DMS53 treated with DMSO at 0.1 percent for 48 hours (cell line): ENCODE results near the gene PLA2G4C.

Source experiments
- DNase-seq: peaks from one replicate; lab custom pipeline; 2025; ENCODE audit not compliant: unreplicated experiment; lab: John Stamatoyannopoulos, UW

The PLA2G4C gene, protein sequence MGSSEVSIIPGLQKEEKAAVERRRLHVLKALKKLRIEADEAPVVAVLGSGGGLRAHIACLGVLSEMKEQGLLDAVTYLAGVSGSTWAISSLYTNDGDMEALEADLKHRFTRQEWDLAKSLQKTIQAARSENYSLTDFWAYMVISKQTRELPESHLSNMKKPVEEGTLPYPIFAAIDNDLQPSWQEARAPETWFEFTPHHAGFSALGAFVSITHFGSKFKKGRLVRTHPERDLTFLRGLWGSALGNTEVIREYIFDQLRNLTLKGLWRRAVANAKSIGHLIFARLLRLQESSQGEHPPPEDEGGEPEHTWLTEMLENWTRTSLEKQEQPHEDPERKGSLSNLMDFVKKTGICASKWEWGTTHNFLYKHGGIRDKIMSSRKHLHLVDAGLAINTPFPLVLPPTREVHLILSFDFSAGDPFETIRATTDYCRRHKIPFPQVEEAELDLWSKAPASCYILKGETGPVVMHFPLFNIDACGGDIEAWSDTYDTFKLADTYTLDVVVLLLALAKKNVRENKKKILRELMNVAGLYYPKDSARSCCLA

DNA sequence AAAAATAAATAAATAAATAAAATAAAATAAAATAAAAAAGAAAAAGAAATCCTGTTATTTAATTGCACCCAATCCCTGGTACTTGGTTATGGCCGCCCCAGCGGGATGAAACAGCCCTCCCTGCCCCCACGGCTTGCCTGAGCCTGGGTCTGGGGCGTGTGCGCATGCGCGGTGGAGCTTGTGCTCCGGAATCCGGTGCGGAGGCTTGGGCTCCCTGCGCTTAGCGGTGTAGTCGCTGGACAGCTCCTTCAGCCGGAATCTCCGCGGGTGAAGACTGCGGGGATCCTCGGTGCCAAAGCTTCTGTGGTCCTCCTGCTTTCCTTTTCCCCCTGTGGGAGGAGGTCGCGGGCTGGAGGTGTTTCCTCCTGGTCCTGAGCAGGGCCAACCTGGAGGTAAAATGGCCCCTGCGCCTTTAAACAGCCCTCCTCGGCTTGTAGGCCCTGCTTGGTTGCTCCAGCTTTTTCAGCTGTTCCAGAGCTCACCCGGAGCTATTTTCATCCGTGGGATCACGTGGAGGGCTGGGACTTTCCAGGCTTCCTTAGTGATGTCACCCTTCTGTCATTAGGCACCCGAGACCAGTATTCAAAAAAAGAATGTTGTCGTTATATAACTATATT lies at the start of gene PLA2G4C:
TSS of gene PLA2G4C (minus strand) at position 468 of the 617 bp plus-strand sequence. CDS start 4,288 bp downstream, outside the sequence.
- DNase-seq, result peak; percentile 90

DNA sequence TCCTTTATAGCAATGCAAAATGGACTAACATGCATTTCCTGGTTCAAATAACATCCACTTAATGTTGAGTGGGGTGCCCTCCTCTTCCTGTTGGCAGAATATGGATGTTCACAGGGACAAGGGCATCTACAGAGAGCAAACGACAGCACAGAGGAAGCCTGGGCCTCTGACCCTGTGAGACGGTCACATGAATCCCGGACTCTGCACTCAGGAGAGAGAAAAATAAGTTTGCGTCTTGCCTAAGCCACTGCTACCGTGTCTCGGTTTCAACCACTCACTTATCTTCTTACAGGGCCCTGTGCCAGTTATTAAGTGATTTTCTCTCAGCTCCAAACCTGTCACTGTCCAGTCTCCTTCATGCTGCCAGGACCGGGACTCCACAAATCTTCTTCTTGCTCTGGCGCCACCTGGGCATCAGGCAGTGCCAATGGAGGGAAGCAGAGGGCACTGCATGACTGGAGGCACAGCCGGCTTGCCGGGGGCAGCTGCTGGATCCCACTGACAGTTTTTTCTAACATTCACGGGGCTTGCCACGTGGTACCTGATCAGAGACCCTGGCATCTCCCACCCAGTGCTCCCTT lies 47.7 kb upstream of the PLA2G4C start:
- DNase-seq, result no peak

DNA sequence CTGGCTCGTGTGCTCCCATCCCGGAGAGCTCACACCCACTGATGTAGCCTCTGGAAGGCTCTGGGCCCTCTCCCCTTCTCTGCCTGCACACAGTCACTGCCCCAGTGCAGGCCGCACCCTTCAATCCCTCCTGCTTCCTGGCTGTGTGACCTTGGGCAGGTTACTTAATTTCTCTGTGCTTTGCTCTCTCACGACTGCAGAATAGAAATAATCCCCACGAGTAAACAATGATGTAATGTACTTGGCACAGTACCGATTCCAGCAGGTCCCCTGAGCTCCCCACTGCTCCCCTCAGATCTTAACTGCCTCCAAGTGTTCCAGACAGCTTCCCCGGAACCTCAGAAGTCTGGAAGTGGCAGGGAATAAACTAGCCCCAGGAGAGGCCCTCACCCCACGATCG lies 43.4 kb upstream of the PLA2G4C start:
- DNase-seq, result no peak

DNA sequence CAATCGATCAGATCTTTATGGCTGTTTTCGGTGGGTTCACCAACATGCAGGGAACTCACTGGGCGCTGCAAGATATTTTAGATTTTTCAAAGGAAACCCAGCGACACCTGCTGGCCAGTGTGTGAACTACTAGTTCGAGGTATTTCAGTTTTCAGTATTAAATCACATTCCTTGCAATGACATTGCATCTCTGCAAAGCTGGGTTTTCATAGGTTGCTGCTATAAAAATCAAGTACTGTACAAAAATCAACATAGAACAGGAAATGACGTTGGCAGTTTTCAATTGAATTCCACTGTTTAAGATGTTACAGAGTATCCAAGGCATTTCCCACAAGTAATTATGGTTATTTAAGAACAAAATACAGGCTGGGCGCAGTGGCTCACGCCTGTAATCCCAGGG lies 41.9 kb upstream of the PLA2G4C start:
- peak; percentile 69 for DNase-seq

DNA sequence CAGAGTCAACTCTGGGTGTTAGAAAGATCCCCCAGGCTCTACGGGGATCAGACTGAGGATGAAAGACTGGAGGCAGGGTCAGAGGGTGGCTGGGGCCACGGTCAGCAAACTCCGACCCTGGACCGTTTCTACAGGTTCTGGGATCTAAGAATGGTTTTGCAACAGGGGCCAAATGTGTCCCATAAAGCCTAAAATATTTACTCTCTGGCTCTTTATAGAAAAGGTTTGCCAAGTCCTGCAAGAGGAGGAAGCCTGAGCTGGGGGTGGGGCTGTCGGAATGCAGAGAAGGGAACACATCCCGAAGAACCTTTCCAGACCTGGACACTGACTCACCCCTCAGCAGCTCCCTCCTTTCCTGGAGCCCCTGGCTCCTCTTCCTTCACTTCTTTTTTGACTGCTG lies 38.8 kb upstream of the PLA2G4C start:
- DNase-seq, result no peak

DNA sequence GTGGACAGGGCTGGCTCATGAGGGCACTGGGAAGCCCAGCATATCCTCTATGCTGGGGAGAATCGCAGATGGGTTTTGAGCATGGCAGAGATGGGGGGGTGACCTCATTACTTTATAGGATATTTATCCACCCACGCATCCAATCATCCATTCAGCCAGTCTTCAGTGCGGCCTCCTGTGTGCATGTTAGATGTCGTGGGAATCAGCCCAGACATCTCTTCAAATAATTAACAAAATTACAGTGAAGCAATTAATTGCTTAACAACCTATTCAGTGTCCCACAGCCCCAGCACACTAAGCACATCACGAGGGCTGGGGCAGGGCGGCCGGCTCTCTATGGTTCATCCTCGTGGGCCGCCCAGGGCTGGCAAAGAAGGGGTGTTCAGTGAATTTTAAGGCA lies 38.0 kb upstream of the PLA2G4C start:
- DNase-seq, result no peak

DNA sequence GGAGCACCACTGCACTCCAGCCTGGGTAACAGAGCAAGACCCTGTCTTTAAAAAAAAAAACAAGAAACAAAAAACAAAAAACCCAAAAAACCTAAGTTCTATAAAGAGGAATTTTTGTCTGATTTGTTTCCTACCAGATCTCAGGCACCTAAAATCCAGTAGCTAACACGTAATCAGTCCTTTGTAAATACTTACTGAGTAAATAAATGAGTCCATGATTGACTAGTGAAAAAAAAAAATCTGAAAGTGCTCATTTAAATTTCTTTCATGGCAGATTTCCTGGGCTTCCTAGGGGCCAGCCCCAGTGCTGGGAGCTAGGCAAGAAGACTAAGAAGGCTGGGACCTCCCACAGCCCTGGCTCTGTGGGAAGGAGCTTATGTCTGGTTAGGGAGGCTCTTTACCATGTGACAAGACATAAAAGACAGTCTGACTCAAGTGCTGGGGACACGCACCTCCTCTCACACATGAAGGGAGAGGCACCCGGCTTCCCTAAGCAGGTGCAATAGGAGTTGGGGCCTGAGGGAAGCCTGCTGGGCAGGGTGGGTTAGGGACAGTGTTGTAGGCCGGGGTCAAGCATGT lies 37.1 kb upstream of the PLA2G4C start:
- DNase-seq, result no peak

DNA sequence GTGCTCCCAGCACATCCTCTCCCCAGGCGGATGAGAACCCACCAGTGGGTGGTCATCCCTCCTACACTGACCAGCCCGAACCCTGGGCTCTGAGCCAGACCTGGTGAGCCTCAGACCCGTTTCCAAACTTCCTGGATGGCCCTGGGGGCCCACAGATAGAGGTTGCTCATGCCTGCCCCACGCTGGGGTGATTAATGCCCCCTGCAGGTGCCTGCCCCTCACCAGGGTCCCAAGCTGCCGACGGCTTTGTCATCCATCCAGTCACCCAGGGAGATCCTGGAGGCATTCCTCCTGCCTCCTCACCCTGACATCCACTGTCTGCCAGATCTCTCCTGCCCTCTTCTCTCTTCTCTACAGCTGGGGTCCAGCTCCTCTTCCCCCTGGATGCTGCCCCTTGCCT lies 28.4 kb upstream of the PLA2G4C start:
- no peak for DNase-seq

DNA sequence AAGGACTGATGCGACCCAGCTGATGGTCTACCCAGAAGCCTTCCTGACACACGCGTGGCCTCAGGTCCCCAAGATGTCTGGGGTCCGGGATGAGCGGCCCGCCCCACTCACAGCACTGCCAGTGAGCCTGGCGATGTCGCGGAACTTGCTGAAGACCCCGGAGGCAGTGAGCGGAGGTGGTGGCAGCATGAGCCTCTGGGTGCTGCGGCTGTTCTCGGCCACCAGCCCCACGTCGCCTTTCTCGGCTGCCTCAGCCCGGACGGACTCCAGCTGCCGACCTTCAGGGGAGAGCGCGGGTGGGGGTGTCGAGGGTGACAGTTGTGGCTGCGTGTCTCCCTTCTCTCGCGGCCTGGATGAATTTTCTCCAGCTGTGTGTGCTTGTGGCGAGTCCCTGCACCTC lies 26.8 kb upstream of the PLA2G4C start:
- no peak for DNase-seq

DNA sequence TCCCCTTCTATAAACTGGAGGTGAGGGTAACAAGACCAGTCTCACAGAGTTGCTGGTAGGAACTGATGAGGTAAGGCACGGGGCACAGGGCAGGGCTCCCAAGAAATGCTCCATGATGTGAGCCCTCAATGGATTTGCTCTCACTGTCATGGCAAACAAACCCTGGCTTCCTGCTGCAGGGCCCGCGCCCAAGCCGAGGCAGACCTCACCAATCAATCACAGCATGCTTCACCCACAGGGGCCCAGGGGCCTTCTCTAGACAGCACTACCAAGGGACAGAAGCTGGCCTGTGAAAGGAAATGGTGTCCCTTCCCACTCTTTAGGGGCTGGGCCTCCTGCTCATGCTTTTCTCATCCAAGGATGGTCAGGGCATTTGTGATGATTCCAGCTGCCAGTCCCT lies 25.9 kb upstream of the PLA2G4C start:
- DNase-seq, result no peak

DNA sequence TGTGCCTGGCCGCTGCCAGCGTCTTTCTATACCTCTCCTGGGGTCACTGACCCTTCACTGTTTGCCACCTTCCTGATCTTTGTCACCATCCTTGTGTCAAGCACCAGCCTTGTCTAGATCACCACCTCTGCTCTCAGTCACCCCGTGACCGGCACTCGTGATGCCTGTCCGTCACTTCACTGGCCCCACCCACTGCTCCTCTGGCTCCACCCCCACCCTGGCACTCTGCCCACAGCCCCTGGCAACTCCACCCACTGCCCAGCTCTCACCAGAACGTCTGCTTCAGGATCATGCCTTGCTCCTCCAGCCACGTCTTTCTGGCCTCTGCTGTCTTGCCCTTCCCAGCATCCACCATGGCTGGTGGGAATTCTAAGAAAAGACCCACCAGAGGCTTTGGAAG lies 24.8 kb upstream of the PLA2G4C start:
- no peak for DNase-seq

DNA sequence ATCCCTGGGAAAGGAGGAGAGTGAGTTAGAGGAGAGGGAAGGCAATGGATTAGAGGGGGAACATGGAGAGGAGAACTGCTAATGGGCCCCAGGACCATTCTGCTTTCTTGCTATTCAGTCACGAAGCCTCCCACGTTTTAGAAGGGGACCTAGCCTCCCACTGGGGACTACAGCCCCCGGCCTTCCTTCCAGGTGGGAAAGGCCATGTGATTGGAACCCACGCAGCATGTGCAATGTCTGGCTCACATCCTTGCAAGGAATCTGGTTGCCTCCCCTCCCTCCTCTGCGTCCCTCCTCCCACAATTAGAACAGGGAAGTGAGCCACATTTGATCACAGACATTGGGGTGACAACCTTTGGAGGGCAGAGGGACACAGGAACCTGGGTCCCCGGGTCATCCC lies 22.5 kb upstream of the PLA2G4C start:
- DNase-seq, result no peak

DNA sequence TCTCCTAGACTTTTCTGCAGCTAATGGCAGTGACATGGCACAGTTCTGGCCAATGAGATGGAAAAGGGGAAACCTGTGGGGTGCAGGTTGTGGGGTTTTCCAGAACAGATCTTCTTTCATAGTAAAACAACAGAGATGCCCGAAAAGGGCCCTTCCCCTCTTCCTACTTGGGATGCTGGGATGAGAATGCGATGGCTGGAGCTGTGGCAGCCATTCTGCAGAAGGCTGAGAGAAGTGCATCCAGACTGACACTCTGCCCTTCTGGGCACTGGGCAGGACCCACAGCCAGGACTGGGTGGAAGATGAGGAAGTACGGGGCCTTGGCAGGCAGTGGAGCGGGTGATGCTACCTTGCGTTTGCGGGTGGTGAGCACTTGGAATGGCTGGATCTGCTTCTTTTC lies 16.9 kb upstream of the PLA2G4C start:
- DNase-seq, result no peak

DNA sequence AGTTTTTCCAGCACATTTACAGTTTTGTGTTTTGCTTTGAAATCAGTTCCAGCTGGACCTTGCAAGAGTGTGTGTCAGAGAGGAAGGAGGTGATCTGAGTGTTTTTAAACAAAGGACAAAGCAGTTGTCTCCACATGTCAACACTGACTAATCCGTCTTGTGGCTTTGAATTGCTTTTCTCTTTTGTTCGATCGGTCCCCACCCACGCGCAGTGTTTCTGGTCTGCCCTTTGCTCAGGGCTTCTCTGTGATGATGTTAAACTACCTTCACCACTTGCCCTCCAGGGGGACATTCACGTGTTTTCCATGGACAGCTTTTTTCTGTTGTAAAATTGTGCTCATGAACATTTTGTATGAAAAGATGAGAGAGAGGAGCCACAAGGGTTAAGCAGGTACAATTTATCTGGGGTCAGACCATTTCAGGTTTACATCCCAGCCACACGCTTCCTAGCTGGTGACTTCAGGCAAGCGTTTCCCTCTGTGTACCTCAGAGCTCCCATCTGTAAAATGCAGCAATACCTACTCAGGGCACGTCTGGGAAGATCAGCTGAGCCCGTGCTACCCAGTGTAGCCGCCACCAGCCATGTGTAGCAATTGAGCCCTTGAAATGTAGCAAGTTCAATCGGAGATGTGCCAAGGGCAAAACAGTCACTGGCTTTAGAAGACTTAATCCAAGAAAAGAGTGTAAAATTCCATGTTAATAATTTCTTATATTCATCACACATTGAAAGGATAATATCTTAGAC lies 13.5 kb upstream of the PLA2G4C start:
- peak; percentile 50 for DNase-seq

DNA sequence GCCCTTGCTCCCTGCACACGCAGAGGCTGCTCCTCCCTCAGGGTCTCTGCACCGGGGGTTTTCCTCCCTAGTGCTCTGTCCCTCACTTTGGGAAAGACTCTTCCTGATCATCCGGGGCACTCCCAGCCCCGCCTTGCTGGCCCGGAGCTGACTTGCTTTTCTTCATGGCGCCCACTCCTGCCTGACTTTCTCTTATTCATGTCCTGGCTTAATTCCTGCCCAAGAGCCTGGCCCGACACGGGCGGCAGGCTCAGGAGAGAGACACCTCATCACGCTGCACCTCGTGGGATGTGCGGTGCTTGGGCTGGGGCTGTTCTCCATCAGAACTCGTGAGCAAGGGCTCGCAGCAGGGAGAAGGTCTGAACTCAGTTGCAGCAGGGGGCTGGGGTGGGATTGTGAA lies 11.8 kb upstream of the PLA2G4C start:
- DNase-seq, result no peak

DNA sequence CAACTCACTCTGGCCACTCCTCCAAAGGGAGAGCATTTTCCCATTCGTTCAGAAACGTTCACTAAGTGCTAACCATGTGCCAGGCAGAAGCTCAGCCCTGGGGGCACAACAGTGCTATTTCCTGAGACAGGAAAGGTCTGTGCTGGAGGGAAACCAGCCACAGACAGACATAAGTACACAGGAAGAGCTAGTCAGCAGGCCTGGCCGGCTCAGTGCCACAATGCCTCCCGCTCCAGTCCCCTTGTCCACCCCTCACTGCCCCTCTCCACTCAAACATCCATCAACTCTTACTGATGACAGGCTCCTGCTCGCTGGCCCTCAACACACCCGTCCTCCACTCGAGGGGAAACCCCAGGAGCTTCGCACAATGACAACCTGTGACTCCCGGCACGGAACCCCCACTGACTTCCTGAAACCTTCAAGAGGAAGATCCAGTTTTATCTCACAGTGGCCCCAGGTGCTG lies 11.3 kb upstream of the PLA2G4C start:
- no peak for DNase-seq

DNA sequence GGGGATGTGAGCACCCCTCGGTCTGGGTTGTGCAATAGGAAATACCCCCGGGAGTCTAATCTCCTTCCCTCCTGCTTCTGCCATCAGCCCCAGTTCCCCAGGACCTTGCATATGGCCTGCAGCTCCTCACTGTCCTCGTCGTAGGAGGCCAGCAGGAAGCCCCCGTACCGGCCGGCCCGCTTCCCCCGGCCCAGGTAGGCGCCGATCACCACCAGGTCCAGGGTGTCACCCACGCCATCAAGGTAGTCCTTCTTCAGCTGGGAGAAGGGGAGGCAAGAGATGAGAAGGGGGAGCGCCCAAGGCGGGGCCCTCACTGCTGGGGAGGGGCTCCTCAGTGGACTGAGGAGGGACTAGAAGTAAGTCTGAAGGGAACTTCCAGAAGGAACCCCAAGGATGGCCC lies 10.4 kb upstream of the PLA2G4C start:
- no peak for DNase-seq

DNA sequence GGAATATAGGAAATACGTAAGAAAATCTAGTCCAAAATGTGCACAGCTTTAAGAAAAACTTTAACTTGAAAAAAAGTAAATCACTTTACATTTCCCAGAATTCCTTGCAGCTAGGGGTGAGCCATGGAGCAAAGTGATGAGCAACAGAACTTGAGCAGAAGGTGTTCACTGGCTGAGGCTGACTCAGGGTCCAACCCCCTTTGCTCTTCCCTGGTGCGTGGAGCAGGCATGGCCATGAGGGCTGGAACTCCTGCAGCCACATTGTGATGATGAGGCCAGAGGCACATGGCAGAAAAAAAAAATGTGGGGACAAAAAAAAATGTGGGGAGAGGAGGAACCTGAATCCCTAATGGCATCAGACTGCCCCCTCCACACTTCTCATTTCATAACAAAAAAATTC lies 9.9 kb upstream of the PLA2G4C start:
- no peak for DNase-seq

DNA sequence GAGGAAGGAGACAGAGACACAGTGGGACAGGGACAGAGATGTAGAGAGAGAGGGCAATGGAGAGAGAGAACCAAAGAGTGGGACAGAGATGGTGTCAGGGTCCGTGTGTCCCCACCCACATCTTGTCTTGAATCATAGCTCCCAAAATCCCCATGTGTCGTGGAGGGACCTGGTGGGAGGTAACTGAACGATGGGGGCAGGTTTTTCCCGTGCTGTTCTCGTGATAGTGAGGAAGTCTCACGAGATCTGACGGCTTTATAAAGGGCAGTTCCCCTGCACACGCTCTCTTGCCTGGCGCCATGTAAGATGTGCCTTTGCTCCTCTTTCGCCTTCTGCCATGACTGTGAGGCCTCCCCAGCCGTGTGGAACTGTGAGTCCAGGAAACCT lies 7.5 kb upstream of the PLA2G4C start:
- no peak for DNase-seq

DNA sequence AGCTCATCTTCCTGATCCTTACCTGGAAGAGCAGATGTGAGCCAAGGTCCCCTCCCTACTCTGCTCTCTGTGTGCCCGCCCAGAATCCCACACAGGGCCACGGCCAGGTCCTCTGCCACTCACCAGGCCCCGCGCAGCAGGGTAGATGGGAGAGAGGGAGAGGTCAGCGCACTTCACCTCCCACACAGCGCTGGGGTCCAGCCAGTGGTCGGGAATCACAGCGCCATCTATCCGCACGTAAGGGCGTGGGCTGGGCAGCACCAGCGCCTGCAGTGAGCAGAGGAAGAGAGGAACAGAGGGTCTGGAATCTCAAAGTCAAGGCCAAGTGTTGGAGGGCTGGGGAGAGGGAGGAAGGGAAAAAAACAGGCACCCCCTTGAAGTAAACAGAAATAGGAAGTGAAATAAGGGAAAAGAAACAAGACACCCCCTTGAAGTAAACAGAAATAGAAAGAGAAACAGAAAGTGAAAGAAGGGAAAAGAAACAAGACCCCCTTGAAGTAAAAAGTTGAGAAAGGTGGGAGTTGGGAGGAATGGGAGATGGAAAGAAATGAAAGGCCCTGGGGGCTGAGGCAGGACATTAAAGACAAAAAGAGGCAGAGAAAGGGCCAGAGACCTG lies 7.0 kb upstream of the PLA2G4C start:
- no peak for DNase-seq
